Posterior cingulate gyrus (tissue), 11 donors: ENCODE results near the gene RREB1.

Experiments
- DNase-seq, 10 donors: peaks; one replicate each; pipeline versions ENCODE4 v3.0.0 to v3.0.0-alpha.2; 2020 to 2021; ENCODE audit warnings: mixed read lengths in 3 of 10
- intact Hi-C: fragments of 100-400 bp; cut with DNase I; formaldehyde crosslinking; loops from one replicate; pipeline ENCODE4 v1.15.1; 2023

The RREB1 gene

GRCh38 chr6:7088076-7088742 lies 19.6 kb upstream of the RREB1 start:
- no peak for DNase-seq
- intact Hi-C loops: no loop called here

GRCh38 chr6:7098993-7099392 lies 8.8 kb upstream of the RREB1 start:
- DNase-seq: no peak
- intact Hi-C loops: no loop called here

GRCh38 chr6:7100072-7100752 lies 7.5 kb upstream of the RREB1 start:
- peak in 1 of 10 donors; percentile 20 for DNase-seq
- intact Hi-C loops: no loop called here

GRCh38 chr6:7100753-7101081 lies 7.0 kb upstream of the RREB1 start:
- intact Hi-C loops: no loop called here
- peak in 1 of 10 donors; percentile 59 for DNase-seq

- intact Hi-C loops: no loop called here
- DNase-seq: peak in 1 of 10 donors; percentile 44
Measured at GRCh38 chr6:7101290-7101689, 6.5 kb upstream of the RREB1 start.

DNA sequence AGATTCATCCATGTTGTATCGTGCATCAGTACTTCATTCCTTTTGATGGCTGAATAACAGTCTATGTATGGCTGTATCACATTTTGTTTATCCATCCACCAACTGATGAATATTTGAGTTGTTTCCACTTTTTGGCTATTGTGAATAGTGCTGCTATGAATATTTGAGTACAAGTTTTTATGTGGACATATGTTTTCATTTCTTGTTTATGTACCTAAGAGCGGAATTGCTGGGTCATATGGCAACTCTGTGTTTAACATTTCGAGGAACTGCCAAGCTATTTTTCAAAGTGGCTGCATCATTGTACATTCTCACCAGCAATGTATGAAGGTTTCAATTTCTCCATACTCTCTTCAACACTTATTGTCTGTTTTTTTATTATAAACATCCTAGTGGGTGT lies 3.0 kb upstream of the RREB1 start:
- no peak for DNase-seq
- intact Hi-C loops: no loop called here

GRCh38 chr6:7106215-7106751 lies 1.5 kb upstream of the RREB1 start:
- intact Hi-C loops: no loop called here

GRCh38 chr6:7106752-7107577 lies 796 bp upstream of the RREB1 start:
- intact Hi-C loops: no loop called here
- DNase-seq: peak in 1 of 10 donors; percentile 73

More at GRCh38 chr6:7106215-7106751, 1.5 kb upstream of the RREB1 start:
- no peak for DNase-seq

DNA sequence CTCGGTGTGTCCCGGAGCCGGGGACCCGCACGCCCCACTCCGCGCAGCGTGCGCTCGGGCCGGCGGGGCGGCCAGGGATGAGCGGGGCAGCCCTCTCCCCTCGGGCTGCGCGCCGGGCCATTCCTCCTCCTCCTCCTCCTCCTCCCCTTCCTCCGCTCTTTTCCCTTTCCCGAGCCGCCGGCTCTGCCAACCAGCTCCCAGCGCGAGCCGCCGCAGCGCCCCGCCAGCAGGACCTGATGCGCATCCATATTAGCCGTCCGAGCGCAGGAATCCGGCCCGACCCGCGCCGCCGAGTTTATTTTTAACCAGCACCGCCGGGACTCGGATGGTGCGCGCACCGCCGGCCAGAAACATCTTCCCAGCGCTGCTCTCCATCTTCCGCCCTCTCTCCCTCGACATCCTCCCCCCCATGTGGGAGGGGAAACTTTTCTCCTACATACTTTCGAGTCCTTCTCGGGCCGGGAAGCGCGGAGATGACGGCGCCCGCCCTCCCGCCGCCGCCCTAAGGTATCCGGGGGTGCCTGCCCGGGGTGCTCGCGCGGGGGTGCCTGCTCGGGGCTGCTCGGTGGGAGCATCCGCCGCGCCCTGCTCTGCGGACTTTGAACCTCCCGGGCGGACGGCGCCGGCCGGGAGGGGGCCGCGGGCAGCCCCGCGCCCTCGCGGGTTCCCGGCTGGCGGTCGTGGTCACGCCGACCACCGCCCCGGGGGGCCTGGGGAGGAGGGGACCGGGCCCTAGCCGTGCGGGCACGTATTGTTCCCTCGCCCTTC lies 619 bp downstream of the RREB1 start:
- intact Hi-C loops: no loop called here
- peak in 5 of 10 donors; percentile 34 to 88 (median 53) for DNase-seq

- intact Hi-C loops: no loop called here
Measured at GRCh38 chr6:7108964-7109836, 1.4 kb downstream of the RREB1 start.

DNA sequence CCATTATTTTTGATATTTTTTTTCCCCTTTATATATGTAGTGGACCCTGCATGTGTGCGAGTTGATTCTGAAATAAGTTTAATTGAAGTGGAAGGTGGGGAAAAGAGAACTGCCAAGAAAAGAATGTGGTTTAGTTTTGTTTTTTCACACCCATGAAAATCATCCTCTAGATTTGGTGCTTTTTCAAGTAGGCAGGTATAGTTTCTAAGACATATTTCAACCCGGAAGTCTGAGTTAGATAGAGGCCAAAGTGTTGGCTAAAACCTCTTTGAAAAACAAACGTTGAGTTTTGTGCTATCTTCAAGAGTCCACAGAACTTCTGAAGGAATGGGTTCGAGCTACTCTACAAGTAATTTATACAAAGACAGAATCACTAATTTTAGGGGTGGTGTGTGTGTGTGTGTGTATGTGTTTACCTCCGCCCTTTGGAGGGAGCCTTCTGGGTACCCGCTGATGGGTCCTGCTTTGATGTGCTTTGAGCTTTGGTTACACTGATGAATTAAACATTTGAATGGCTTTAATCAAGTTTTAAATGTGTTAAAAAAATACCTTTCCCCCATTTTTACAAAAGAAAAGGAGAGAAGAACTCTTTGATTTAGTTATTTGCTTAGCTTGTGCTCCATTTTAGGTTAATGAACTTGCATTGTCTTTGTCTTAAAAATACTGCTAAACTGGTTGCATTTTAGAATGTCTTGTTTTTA lies 2.5 kb downstream of the RREB1 start:
- intact Hi-C loops: no loop called here

More at GRCh38 chr6:7108964-7109836, 1.4 kb downstream of the RREB1 start:
- peak in 2 of 10 donors; percentile 54 to 68 for DNase-seq

DNA sequence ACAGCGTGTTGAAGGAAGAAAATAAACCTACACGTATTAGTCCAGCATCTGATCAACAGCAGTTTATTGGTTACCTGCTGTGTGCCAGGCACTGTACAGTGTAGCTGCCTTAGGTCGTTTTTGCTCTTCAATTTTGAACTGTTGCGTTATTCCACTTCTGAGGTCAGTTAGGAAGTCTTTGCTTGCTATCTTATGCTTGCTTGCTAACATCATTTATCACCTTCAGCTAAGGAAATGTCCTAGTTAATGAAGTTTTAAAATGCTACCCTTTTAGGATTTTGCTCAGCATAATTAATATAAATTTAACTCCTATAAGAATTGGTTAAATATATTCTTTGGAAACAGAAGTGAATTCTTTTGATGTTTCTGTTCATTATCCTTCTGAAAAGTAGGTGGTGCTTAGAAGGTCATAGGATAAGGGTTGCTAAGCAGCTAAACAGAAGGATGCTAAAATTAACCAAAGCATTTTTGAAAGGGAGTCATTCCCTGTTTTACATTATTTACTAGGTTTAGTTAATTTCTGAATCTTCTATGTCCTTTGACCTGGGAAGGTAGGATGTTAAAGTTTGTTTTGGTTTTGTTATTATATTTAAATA lies 3.4 kb downstream of the RREB1 start:
- no peak for DNase-seq
- intact Hi-C loops: no loop called here

More for the DNA sequence above, 2.5 kb downstream of the RREB1 start:
- DNase-seq: no peak

- DNase-seq: no peak
- intact Hi-C loops: no loop called here
Measured at GRCh38 chr6:7112171-7112570, 4.4 kb downstream of the RREB1 start.

- DNase-seq: peak in 1 of 10 donors; percentile 54
- intact Hi-C loops: no loop called here
Measured at GRCh38 chr6:7112741-7113313, 5.1 kb downstream of the RREB1 start.

- intact Hi-C loops: no loop called here
- DNase-seq: no peak
Measured at GRCh38 chr6:7114744-7115458, 7.1 kb downstream of the RREB1 start.

- peak in 1 of 10 donors; percentile 70 for DNase-seq
- intact Hi-C loops: no loop called here
Measured at GRCh38 chr6:7115543-7116231, 7.9 kb downstream of the RREB1 start.
